ENCODE data around the gene CISTR.
"Not testable (repeated sequence)": the region's sequence is repeated elsewhere in the genome, so short reads cannot be mapped to it uniquely, and the experiment has no call there.

Gene CISTR

GRCh38 chr12:53751336-53752191 is at the start of gene CISTR:
TSS of gene CISTR (minus strand) at chr12:53751979.
- DNase-seq: no peak

- no peak for DNase-seq
These were observed 46.8 kb upstream of the CISTR start for GRCh38 chr12:53798575-53798974.

GRCh38 chr12:53795927-53796326 is 44.1 kb upstream of the CISTR start:
- no peak for DNase-seq

DNA sequence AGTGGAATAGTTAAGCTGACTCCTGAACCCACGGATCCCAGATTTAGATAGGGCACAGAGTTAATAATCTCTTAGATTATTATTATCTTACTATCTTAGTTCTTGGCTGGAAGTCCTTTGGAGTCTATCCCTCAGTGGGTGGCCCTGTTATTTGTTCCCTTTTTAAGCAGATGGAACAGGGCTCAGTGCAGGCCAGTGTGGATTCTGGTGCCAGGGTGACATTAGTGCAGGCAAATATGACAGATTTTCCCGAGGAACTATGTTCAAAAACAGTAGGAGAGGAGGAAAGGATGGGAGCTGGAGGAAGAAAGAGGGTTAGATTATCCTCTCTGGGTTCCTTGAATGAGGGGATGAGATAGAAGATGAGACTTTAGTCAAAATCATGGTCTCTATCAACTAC is 41.4 kb upstream of the CISTR start:
- no peak for DNase-seq

DNA sequence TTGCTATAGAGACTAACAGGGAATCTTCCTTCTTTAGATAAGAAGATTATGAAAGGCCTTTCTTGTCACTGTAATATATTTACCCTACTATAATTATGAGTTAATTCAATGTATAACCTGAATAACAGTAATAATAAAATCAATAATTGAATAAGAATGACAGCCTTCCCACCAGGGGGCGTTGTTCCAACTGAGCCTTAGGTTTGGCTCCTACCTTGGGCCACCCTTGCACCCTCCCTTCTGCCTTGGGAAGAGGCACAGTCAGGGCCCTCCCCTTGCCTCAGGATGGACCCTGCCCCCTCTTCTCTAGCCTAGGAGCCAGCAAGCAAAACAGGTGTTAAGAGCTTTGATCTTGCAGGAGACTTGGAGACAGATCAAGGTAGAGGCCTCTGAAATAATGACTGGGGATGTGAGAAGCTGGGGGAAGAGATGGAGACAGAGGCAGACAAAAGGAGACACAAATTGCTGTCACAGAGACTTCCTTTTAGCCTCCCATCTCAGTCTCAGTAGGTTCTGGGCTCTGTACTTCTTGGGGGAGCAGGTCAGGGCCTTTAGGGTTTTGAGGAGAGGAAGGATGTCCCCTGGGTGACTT is 40.1 kb upstream of the CISTR start:
- no peak for DNase-seq

DNA sequence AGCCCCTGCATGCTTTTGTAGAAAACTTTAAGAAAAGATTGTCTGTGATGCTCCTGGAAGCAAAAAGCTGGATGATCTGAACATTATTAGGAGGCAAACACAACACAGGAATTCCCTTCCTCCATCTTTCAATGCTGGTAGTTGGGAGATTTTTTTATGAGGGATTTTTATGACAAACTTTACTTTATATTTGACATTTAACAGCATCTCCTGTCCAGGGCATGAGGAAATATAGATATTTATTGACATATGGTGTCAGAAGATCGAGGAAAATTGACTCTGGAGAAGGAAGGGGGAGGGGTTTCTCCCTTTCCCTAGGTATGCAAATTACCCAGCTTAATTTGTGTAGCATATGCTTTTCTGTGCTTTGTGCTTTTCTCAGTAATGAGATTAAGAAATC is 37.8 kb upstream of the CISTR start:
- no peak for DNase-seq

DNA sequence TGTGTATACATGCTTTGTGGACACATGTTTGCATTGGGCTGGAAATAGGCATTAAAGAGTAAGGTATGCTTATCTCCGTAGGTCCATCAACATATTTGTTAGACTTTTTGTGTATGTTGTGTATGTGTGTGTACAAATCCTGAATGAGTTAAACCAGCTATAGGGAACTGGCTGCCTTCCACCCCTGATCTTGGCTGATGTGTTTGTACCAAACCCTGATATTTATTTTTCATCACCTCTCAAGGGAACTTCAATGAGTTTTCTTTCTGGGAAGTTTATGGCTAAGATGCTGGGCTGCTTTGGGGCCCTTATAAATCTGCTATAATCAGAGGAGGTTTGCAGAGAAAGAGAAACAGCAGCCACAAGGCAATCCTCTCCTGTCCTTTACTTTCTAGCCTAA is 37.1 kb upstream of the CISTR start:
- DNase-seq: no peak

DNA sequence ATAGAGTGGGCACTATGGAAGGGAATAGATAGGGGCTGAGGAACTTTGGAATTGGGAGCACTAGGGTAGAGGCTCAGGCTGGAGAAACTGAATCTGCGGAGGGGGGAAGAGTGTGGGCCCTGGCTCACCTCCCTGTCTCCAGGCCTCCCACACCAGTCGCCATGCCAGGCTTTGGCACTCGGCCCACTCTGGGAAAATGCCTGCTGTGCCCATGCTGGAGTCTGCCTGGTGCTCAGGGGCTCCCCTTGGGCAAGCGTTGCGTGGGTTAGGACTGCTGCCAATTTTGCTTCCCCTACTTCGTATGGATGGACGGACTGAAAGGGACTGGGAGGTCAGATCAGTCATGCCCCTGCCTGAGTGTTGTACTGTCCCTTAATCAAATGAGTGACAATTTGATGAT is 34.6 kb upstream of the CISTR start:
- DNase-seq: no peak

GRCh38 chr12:53785161-53785560 is 33.4 kb upstream of the CISTR start:
- DNase-seq: no peak

DNA sequence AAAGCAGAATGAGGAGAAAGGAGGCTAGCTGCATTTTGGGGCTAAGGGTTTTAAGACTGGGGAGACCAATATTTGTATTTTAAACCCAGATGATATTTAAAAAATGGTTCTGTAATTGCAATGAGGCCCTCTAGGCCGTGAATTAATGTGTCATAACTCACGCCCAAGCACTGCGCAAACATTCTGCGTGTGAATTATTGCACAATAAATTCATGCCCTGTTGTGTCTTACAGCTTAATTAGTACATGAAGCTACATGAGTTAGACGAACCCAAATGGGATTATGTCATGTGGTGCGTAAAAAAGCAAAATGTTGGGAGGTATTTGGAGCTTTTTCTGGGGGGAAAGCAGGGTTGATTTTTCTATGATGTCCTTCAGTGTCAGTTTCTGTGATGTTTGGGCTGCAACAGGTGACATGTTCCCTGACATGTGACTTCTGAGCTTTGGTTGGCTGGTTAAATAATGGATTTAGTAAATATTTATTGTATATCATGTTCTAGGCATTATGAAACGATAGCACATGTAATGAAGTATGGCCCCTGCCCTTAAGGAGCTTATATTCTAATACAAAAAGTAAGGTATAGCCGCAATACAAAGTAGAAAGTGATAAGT is 30.4 kb upstream of the CISTR start:
- no peak for DNase-seq

DNA sequence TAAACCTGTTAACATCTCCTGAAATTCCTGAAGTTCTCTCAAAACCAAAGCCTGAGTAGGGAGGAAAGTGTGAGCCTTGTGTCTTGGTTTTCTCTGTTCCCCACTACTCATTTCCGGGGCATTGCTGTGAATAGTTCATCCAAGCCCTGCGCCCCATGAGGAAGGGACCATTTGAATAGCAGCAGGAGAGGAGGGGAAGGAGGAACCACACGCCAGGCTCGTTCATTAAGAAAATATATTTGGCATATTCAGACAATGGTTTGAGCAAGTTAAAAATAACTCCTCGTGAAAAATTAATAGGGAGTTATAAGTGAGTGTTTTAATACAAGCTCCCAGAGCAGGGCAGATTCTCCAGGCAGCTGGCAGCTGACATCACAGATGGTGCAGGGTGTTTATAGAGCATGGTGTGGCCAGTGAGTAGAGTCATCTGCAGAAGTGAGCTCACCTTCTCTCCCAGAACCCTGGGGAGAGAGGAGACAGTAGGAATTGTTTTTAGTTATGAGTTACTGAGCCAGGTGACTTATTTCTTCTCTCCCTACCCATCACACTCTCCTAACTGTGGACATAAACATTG is 29.5 kb upstream of the CISTR start:
- no peak for DNase-seq

DNA sequence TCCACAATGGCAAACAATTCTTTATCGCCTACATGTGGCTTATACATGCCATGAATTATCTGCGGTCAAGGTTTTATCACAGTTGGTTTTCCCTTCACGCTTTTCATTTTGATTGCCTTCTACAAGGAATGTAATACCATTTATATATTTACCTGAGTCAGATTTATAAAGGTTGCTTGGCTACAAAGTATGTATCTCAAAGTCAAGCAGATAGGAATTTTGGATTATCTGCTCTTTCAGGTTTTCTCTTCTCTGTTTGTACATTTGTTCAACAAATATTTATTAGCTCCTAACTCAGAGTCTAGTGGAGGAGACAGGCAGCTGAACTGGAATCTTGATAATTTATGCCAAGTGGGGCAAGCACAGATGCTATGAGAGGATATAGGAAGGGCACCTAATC is 28.5 kb upstream of the CISTR start:
- DNase-seq: no peak

- DNase-seq: not testable (repeated sequence)
These were observed 27.9 kb upstream of the CISTR start for GRCh38 chr12:53779679-53780078.

- no peak for DNase-seq
These were observed 26.3 kb upstream of the CISTR start for GRCh38 chr12:53777936-53778644.

DNA sequence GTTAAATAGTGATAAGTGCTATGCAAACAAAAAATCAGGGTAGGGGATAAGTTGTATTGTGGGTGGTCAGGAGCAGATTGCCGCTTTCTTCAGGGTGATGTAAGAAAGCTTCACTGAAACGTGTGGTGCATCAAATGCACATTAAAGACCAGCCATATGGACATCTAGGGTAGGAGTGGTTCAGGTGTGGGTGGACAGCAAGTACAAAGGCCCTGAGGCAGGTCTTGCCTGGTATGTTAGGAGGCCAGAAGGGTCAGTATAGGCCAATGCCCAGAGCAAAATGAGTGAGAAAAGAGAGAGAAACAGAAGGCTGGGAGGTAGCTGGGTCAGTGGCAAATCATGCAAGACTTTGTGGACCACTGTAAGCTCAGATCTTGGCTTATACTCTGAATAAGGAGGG is 25.6 kb upstream of the CISTR start:
- DNase-seq: no peak

DNA sequence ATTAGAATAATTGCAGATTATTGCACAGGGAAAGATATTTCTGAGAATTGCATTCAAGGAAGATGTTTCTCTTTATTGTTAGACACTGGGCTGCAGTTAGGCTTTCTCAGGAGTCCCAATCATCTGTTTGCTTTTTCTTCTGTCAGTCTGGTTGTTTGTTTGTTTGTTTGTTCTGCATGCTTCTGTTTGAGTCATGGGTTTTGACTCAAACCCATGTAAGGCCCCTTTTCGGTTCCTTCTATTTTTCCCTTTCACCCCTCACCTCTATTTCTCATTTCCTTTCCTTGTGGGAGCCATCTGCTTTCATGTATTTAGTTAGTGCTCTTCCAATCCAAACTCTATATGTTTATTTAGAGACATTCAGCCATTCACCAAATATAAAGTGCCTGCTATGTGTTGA is 25.1 kb upstream of the CISTR start:
- DNase-seq: no peak

- no peak for DNase-seq
These were observed 23.8 kb upstream of the CISTR start for GRCh38 chr12:53775478-53776145.

DNA sequence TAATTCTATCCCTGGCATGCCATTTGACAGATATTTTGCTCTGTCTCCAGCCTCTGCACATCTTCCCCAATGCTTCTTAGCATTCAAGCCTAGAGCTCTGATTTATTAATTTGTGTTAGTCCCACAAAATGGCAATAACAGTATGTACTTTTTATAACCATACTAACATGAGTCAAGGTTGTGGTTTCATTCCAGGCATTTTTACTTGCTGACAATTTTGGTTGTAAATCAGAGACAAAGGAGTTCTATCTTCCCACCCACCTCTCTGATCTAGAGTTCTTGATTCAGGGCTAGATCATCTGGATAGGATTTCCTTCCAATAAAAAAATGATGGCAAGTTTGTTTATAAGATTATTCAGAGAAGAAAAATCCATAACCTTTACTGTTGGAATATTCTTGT is 18.5 kb upstream of the CISTR start:
- no peak for DNase-seq

DNA sequence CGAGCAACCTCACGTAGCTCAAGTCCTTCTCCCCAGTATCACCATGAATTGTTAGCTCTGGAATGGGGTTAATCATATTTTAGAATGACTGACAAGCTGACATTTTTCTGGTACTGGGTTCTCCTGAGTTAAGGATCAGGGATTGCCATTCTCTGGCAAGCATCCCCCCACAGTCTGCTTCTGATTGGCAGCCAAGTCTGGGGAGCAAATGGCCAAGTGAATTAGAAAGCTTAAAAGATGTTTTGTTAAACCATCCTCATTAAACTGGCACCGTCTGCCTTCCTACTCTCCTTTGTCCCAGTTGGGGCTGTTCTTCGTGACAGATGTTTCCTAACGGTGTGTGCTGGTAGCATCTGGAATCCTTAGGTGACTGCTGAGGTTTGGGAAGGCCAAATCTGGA is 17.2 kb upstream of the CISTR start:
- no peak for DNase-seq

DNA sequence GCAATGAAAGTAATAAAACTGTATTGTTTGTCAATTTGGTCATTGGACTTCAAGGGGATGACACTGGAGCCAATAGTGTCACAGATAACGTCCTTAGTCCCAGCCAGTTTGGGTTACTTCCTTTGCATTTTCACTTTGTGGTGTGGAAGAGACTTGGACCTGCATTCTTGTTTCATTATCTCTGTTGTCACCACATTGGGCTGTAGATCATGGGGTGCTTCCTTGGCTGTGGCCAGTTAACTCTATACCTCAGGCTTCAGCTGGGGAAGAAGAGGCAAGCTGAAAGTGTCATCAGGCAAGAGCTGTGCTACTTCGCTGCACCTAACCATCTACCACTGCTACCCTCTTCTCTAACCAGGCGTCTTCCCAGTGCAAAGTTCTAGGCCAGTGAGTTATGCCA is 15.1 kb upstream of the CISTR start:
- DNase-seq: no peak

DNA sequence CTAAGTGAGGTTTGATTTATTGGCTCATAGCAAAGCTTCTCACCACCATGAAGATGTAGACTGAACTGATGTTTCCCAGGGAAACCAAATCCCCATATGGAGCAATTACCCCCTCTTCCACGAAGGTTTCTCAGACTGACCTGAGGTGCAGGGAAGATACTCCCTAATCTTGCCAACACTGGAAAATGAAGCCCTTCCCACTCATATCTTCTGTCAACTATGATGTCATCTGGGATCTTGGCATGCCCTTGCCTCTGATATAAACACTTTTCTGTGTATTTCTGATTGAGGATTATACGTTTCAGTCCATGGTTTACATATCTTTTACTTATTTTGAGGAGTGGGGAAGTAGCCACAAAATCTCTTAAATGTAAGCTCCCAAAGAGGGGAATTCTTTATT is 14.1 kb upstream of the CISTR start:
- DNase-seq: no peak

- no peak for DNase-seq
These were observed 12.8 kb upstream of the CISTR start for GRCh38 chr12:53764615-53765014.

DNA sequence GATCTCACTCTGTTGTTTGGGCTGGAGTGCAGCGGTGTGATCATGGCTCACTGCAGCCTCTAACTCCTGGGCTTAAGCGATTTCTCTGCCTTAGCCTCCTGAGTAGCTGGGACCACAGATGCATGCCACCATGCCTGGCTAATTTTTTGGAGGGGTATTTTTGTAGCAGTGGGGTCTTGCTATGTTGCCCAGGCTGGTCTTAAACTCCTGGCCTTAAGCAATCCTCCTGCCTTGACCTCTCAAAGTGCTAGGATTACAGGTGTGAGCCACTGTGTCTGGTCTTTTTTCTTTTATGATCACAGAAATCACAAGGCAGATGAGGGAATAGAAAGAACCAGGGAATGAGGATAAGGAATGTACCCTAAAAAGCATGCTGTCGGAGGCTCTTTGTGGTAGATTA is 11.0 kb upstream of the CISTR start:
- not testable (repeated sequence) for DNase-seq

Data from SIG-M5 (cell line).